OCI-LY1 (cell line): Measurements from ENCODE around the gene LAIR2.

Source experiments
- CTCF ChIP-seq: fragments of 200-600 bp; sonication (generic), shearing (Covaris generic); IDR thresholded peaks from 2 replicates; pipeline ENCODE4 v1.5.1; 2017; ENCODE audit warnings: mild to moderate bottlenecking, antibody characterized with exemption, low read length, moderate library complexity, mixed read lengths
- EZH2 ChIP-seq: fragments of 200-600 bp; sonication (generic), shearing (Covaris generic); IDR thresholded peaks from 2 replicates; pipeline ENCODE4 v1.8.0; 2017; ENCODE audit warnings: borderline replicate concordance, mixed run types, mild to moderate bottlenecking, antibody characterized with exemption, low read length, moderate library complexity, mixed read lengths

DNA sequence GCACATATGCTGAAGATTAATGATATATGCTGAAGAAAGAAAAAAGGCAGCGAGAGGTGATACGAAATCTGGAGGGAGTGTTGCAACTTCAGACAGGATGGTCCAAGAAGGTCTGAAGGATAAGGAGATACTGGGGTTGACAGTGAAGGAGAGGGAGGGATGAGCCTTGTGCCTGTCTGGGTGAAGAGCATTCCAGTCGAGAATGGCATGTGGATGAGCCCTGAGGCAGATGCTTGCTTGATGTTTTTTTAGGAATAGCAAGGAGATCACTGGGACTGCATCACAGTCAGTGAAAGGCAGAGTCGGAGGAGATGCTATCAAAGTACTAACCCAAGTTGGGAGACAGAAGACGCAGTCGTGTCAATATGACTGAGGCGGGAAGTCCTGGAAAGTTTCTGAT lies 13.3 kb upstream of the LAIR2 start:
- TF ChIP-seq CTCF = no peak
- no peak for TF ChIP-seq EZH2
